Measurements from ENCODE around the gene DAP3. TPM values are rescaled to one million over a fixed set of nuclear protein-coding genes. Genes with fewer than 3 reads are reported as not detected.
A peak's percentile ranks its signal among the peaks of the same experiment; 100 is the strongest.

DAP3 gene
- total and polyA plus RNA-seq, 9 of the 15 experiments (the other 6 are each of a cell fraction or from before 2014, with no cell fraction given) = 155 to 484 (median 298) TPM

DNA sequence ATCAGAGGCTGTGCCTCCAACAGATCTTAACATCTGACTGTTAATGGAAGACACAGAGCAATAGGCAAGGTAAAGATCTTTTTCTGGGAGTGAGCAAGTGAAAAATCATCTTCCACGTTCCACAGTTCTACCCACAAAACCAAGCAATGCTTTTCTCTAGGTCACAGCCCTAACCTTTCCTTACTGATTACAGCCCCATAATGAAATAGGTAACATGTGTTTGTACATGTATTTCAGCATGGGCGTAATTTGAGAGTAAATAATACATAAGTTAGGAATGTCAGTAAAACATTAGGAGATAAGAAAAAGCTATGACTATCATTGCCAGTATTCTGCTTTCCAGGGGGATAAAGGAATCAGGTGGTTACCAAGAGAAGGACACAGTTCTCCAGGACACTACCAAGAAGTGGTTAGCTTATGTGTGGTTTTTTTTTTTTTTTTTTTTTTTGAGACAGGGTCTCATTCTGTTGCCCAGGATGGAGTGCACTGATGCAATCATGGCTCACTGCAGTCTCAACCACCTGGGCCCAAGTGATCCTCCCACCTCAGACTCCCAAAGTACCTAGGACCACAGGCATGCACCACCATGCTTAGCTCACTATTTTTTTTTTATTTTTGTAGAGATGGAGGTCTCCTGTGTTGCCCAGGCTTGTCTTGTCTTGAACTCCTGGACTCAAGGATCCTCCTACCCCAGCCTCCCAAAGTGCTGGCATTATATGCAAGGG, 72.0 kb downstream of the DAP3 start:
- no peaks in the 10 kb centered on the region for H3K9me1 ChIP-seq (ENCODE audit: control insufficient read depth, insufficient read depth, low read length)
- TF ChIP-seq ZNF384 (IDR thresholded peaks at IDR 0.05; ENCODE audit: low read depth, low read length) (no peak), BRD9 (IDR thresholded peaks at IDR 0.05; ENCODE audit: low read depth, partially characterized antibody) (no peak), DMBX1 (CRISPR knock-in tag; IDR thresholded peaks at IDR 0.05; ENCODE audit: borderline replicate concordance) (no peak)
- intact Hi-C loops (cut with micrococcal nuclease) = no loop called here
- in situ Hi-C loops (cut with MboI) = no loop called here
- H3K9me3 ChIP-seq (replicated peaks; ENCODE audit: control insufficient read depth, insufficient read depth, low read depth, low read length) = no peaks in the 10 kb centered on the region
- WGBS (ENCODE audit: insufficient coverage, low coverage, missing lambda C conversion rate) = 84% methylated on average over 2 of the region's 2 CpGs
- no peak overlapping the region for H3K9ac ChIP-seq (ENCODE audit: insufficient read depth in 1 of 2, low read depth in 2 of 2, low read length in 2 of 2)
- no peaks in the 10 kb centered on the region for H3K27me3 ChIP-seq (ENCODE audit: control insufficient read depth in 2 of 2, insufficient read depth in 2 of 2, low read length in 2 of 2)
- no peaks in the 10 kb centered on the region for H3K79me2 ChIP-seq (ENCODE audit: control insufficient read depth, insufficient read depth, low read length)
- H3K36me3 ChIP-seq (ENCODE audit: control insufficient read depth, insufficient read depth, low read length) = peaks cover 85% of the 10 kb centered on the region; the same call in 2 of the 3 replicates
- H2AFZ ChIP-seq (ENCODE audit: low read depth, low read length) = no peak overlapping the region
- no peak overlapping the region for H3K4me2 ChIP-seq (ENCODE audit: insufficient read depth, low read length)
- H3K27ac ChIP-seq (ENCODE audit: extremely low read depth, low read depth, low read length) = no peak overlapping the region
- DNase-seq (ENCODE audit: extremely low read depth in 1 of 4, low spot score in 3 of 4) (no peak), FAIRE-seq (no peak), ATAC-seq (no peak)
- ChIA-PET POLR2A (interaction anchor here (0.7 to 1.0 kb wide), 2 partner anchors 10 to 162 kb away, joined by 3 to 4 read pairs; no protein-coding TSS in a partner anchor), CTCF (ENCODE audit: low intra/inter-chr PET ratio) (no interaction called here)
- no peak overlapping the region for H3K4me3 ChIP-seq
- BruUV-seq (replicated peaks) = no TSS peak
- H3K4me1 ChIP-seq (replicated peaks in 1 of 2; ENCODE audit: control insufficient read depth in 2 of 2, insufficient read depth in 2 of 2, low read length in 2 of 2) = peaks cover 0 to 2% of the 10 kb centered on the region in 2 experiments; a peak in 3 of 5 replicates
- no peaks in the 10 kb centered on the region for H4K20me1 ChIP-seq (replicated peaks; ENCODE audit: control insufficient read depth, insufficient read depth, low read length)

DNA sequence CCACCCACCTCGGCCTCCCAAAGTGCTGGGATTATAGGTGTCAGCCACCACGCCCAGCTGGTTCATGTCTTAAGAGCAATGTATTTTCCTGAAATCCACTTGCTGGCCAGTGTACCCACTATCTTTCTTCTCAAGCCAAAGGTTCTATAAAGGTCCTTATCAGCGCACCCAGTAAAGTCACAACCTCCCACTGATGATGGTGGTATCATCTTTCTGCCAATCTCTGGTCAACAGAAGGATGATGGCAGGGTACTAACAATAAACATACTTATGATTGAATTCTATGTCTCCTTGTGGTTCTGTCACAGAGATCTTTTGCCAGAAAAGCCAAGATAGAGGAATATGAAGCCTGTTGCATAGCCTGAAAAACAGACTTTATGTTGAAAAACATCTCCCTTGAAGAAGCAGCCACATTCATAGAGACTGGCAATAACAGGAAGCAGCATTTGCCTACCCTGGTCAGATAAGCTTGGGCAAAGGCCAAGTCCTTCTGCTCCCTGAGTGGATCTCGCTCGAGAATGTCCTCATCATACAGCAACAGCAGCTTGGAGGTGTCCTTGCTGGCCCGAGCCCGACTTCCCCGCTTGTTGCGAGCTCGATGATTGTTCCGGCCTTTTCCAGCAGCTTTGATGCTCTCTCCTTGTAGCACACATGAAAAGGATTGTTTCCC, 73.0 kb downstream of the DAP3 start:
- H3K9ac ChIP-seq (ENCODE audit: insufficient read depth in 1 of 2, low read depth in 2 of 2, low read length in 2 of 2) = peak overlapping the region in 1 of 2 experiments; percentile 50; a peak in 1 of 4 replicates
- H4K20me1 ChIP-seq (replicated peaks; ENCODE audit: control insufficient read depth, insufficient read depth, low read length) = no peaks in the 10 kb centered on the region
- peaks cover 0 to 6% of the 10 kb centered on the region in 2 experiments; a peak in 3 of 5 replicates for H3K4me1 ChIP-seq (replicated peaks in 1 of 2; ENCODE audit: control insufficient read depth in 2 of 2, insufficient read depth in 2 of 2, low read length in 2 of 2)
- in situ Hi-C loops (cut with MboI) (no loop called here), intact Hi-C loops (cut with micrococcal nuclease) (no loop called here)
- no peak overlapping the region for H3K27ac ChIP-seq (ENCODE audit: extremely low read depth, low read depth, low read length)
- H3K27me3 ChIP-seq (ENCODE audit: control insufficient read depth in 2 of 2, insufficient read depth in 2 of 2, low read length in 2 of 2) = no peaks in the 10 kb centered on the region
- H3K4me3 ChIP-seq = no peak overlapping the region
- no peak for ATAC-seq
- BruUV-seq (replicated peaks) = no TSS peak
- TF ChIP-seq CBFA2T3 (IDR thresholded peaks at IDR 0.05) = peak; percentile 60
- TF ChIP-seq, protein P1, sequence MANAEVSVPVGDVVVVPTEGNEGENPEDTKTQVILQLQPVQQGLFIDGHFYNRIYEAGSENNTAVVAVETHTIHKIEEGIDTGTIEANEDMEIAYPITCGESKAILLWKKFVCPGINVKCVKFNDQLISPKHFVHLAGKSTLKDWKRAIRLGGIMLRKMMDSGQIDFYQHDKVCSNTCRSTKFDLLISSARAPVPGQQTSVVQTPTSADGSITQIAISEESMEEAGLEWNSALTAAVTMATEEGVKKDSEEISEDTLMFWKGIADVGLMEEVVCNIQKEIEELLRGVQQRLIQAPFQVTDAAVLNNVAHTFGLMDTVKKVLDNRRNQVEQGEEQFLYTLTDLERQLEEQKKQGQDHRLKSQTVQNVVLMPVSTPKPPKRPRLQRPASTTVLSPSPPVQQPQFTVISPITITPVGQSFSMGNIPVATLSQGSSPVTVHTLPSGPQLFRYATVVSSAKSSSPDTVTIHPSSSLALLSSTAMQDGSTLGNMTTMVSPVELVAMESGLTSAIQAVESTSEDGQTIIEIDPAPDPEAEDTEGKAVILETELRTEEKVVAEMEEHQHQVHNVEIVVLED (CRISPR knock-in tag; IDR thresholded peaks at IDR 0.05) = no peak
- POLR2A ChIA-PET = interaction anchor here (1.5 kb wide), 1 partner anchor 15 kb away, joined by 4 read pairs; no protein-coding TSS in a partner anchor
- H3K79me2 ChIP-seq (ENCODE audit: control insufficient read depth, insufficient read depth, low read length) = peaks cover 4% of the 10 kb centered on the region; the same call in 1 of the 3 replicates
- CTCF ChIA-PET (ENCODE audit: low intra/inter-chr PET ratio) = no interaction called here
- no peak for FAIRE-seq
- no peak overlapping the region for H3K4me2 ChIP-seq (ENCODE audit: insufficient read depth, low read length)
- 87% methylated on average over 11 of the region's 11 CpGs for WGBS (ENCODE audit: insufficient coverage, low coverage, missing lambda C conversion rate)
- H2AFZ ChIP-seq (ENCODE audit: low read depth, low read length) = no peak overlapping the region
- no peaks in the 10 kb centered on the region for H3K9me1 ChIP-seq (ENCODE audit: control insufficient read depth, insufficient read depth, low read length)
- H3K9me3 ChIP-seq (replicated peaks; ENCODE audit: control insufficient read depth, insufficient read depth, low read depth, low read length) = no peaks in the 10 kb centered on the region
- DNase-seq (ENCODE audit: extremely low read depth in 1 of 4, low spot score in 3 of 4) = no peak
- H3K36me3 ChIP-seq (ENCODE audit: control insufficient read depth, insufficient read depth, low read length) = peaks cover 85% of the 10 kb centered on the region; the same call in 2 of the 3 replicates
